GM23248 (cell line): ENCODE data around the gene FADS3. TPM values are rescaled to one million over a fixed set of nuclear protein-coding genes. Genes with fewer than 3 reads are reported as not detected.

ENCODE experiments used
- DNase-seq: peaks from one replicate; pipeline ENCODE4 v3.0.0-alpha.2; 2015
- H2AFZ ChIP-seq: fragments of 200-600 bp; sonication (generic); 2 replicates; pipeline ENCODE4 v1.6.1; 2016; ENCODE audit warnings: antibody characterized with exemption
- H3F3A ChIP-seq: fragments of 200-600 bp; sonication (generic); 2 replicates; pipeline ENCODE4 v1.6.1; 2016; ENCODE audit warnings: mild to moderate bottlenecking, antibody characterized with exemption, mixed run types; ENCODE audit not compliant: insufficient read depth
- H3K27ac ChIP-seq: fragments of 200-600 bp; sonication (generic); 2 replicates; pipeline ENCODE4 v1.5.1; 2016; ENCODE audit warnings: mild to moderate bottlenecking
- H3K27me3 ChIP-seq: fragments of 200-600 bp; sonication (generic); replicated peaks from 2 replicates; pipeline ENCODE4 v1.6.1; 2016; ENCODE audit warnings: mild to moderate bottlenecking; ENCODE audit not compliant: insufficient read depth
- H3K36me3 ChIP-seq: fragments of 200-600 bp; sonication (generic); 2 replicates; pipeline ENCODE4 v1.6.1; 2016; ENCODE audit warnings: low read depth, mild to moderate bottlenecking
- H3K4me1 ChIP-seq: fragments of 200-600 bp; sonication (generic); 2 replicates; pipeline ENCODE4 v1.6.1; 2016; ENCODE audit warnings: mild to moderate bottlenecking; ENCODE audit not compliant: insufficient read depth
- H3K4me2 ChIP-seq: fragments of 200-600 bp; sonication (generic); one replicate; pipeline ENCODE4 v1.6.1; 2016; ENCODE audit warnings: mild to moderate bottlenecking; ENCODE audit not compliant: unreplicated experiment
- H3K4me3 ChIP-seq: fragments of 200-600 bp; sonication (generic); 2 replicates; pipeline ENCODE4 v1.5.1; 2016; ENCODE audit warnings: mild to moderate bottlenecking
- H3K79me2 ChIP-seq: fragments of 200-600 bp; sonication (generic); 2 replicates; pipeline ENCODE4 v1.6.1; 2016; ENCODE audit warnings: mild to moderate bottlenecking; ENCODE audit not compliant: insufficient read depth
- H3K9ac ChIP-seq: fragments of 200-600 bp; sonication (generic); 2 replicates; pipeline ENCODE4 v1.6.1; 2016; ENCODE audit warnings: mild to moderate bottlenecking
- H3K9me2 ChIP-seq: fragments of 200-600 bp; sonication (generic); 2 replicates; pipeline ENCODE4 v1.6.1; 2016; ENCODE audit warnings: mixed run types, mild to moderate bottlenecking, moderate library complexity; ENCODE audit not compliant: insufficient read depth
- H3K9me3 ChIP-seq: fragments of 200-600 bp; sonication (generic); one replicate; pipeline ENCODE4 v1.6.1; 2017; ENCODE audit warnings: low read depth
- H4K20me1 ChIP-seq: fragments of 200-600 bp; sonication (generic); 2 replicates; pipeline ENCODE4 v1.6.0; 2016; ENCODE audit not compliant: insufficient read depth
- EZH2 ChIP-seq: fragments of 200-600 bp; sonication (generic); IDR thresholded peaks from 2 replicates; pipeline ENCODE4 v1.6.1; 2018; ENCODE audit warnings: antibody characterized with exemption, mild to moderate bottlenecking; ENCODE audit not compliant: insufficient read depth, poor library complexity, severe bottlenecking
- EZH2phosphoT487 ChIP-seq: fragments of 200-600 bp; sonication (generic); IDR thresholded peaks from 2 replicates; pipeline ENCODE4 v1.6.1; 2018; ENCODE audit warnings: antibody characterized with exemption, moderate library complexity, mild to moderate bottlenecking, low read depth; ENCODE audit not compliant: insufficient read depth
- WGBS, 2 experiments: methylation state at CpG; one replicate each; pipeline ENCODE4 v1.1.6; 2015 to 2017; ENCODE audit warnings: low lambda C conversion rate in 2 of 2, low coverage in 1 of 2; ENCODE audit errors: missing lambda C conversion rate in 2 of 2; 5-methylcytosine and 5-hydroxymethylcytosine counted together
- in situ Hi-C: fragments of 300-500 bp; cut with MboI; formaldehyde crosslinking; loops from 2 replicates; pipeline ENCODE4 v1.15.0; 2020
- polyA plus RNA-seq: library from polyadenylated mRNA; unstranded; fragments of >200 nt; fragmentation: Nextera tagmentation; extraction: Ambion mirVana; gene quantifications from 2 replicates; pipeline ENCODE4 v1.2.1, GENCODE V29; 2016
- total RNA-seq: library from RNA; depleted of rRNA; stranded (reverse); fragments of >200 nt; shearing (Covaris generic); gene quantifications from 2 replicates; pipeline ENCODE4 v1.2.3, GENCODE V29; 2014

The FADS3 gene
- total and polyA plus RNA-seq, 2 experiments from 2014 or later = 135 to 203 TPM

GRCh38 chr11:61836193-61836592 is 55.2 kb downstream of the FADS3 start:
- no peaks in the 10 kb centered on the region for H3K36me3 ChIP-seq
- H3K27me3 ChIP-seq = no peaks in the 10 kb centered on the region
- no peak overlapping the region for H3K27ac ChIP-seq
- no peak for DNase-seq
- H4K20me1 ChIP-seq = no peaks in the 10 kb centered on the region
- H3K4me3 ChIP-seq = no peak overlapping the region
- in situ Hi-C loops = no loop called here
- TF ChIP-seq EZH2 = no peak
- TF ChIP-seq EZH2phosphoT487 = no peak
- H3K9me3 ChIP-seq = no peaks in the 10 kb centered on the region
- no peaks in the 10 kb centered on the region for H3F3A ChIP-seq
- H3K9me2 ChIP-seq = no peaks in the 10 kb centered on the region
- 95 to 99% methylated on average over 8 of the region's 8 CpGs for WGBS, 2 experiments
- H3K4me1 ChIP-seq = no peaks in the 10 kb centered on the region
- no peak overlapping the region for H2AFZ ChIP-seq
- no peak overlapping the region for H3K9ac ChIP-seq
- H3K79me2 ChIP-seq = no peaks in the 10 kb centered on the region
- H3K4me2 ChIP-seq = no peak overlapping the region

- Histone ChIP-seq H3K27ac (no peak overlapping the region), H3K9me3 (no peaks in the 10 kb centered on the region), H3K4me1 (peaks cover 9% of the 10 kb centered on the region), H3F3A (peaks cover 8% of the 10 kb centered on the region), H3K27me3 (no peaks in the 10 kb centered on the region), H3K9me2 (no peaks in the 10 kb centered on the region), H3K9ac (no peak overlapping the region), H4K20me1 (no peaks in the 10 kb centered on the region), H3K79me2 (no peaks in the 10 kb centered on the region), H3K4me2 (no peak overlapping the region), H3K36me3 (no peaks in the 10 kb centered on the region), H2AFZ (no peak overlapping the region), H3K4me3 (no peak overlapping the region)
- 65 to 67% methylated on average over 11 to 12 of the region's 12 CpGs for WGBS, 2 experiments
- peak; percentile 20 for DNase-seq
- TF ChIP-seq EZH2phosphoT487 (no peak), EZH2 (no peak)
- in situ Hi-C loops = no loop called here
Observed at GRCh38 chr11:61834278-61835048, 56.9 kb downstream of the FADS3 start.

GRCh38 chr11:61833926-61834277 is 57.4 kb downstream of the FADS3 start:
- TF ChIP-seq EZH2 (no peak), EZH2phosphoT487 (no peak)
- no peak overlapping the region for H3K27ac ChIP-seq
- no peak overlapping the region for H3K4me2 ChIP-seq
- no peaks in the 10 kb centered on the region for H4K20me1 ChIP-seq
- peaks cover 8% of the 10 kb centered on the region for H3F3A ChIP-seq
- no peaks in the 10 kb centered on the region for H3K9me2 ChIP-seq
- 93% methylated on average over 12 of the region's 12 CpGs for WGBS, 2 experiments
- no peak overlapping the region for H3K4me3 ChIP-seq
- DNase-seq = no peak
- H2AFZ ChIP-seq = no peak overlapping the region
- H3K79me2 ChIP-seq = no peaks in the 10 kb centered on the region
- peaks cover 9% of the 10 kb centered on the region for H3K4me1 ChIP-seq
- no peak overlapping the region for H3K9ac ChIP-seq
- in situ Hi-C loops = no loop called here
- no peaks in the 10 kb centered on the region for H3K9me3 ChIP-seq
- no peaks in the 10 kb centered on the region for H3K27me3 ChIP-seq
- no peaks in the 10 kb centered on the region for H3K36me3 ChIP-seq

- no peak overlapping the region for H3K4me2 ChIP-seq
- no peaks in the 10 kb centered on the region for H3K79me2 ChIP-seq
- H3K9me3 ChIP-seq = no peaks in the 10 kb centered on the region
- H3F3A ChIP-seq = peaks cover 8% of the 10 kb centered on the region
- H4K20me1 ChIP-seq = no peaks in the 10 kb centered on the region
- WGBS, 2 experiments = 91% methylated on average over 11 of the region's 11 CpGs
- TF ChIP-seq EZH2phosphoT487 (no peak), EZH2 (no peak)
- DNase-seq = no peak
- no peak overlapping the region for H2AFZ ChIP-seq
- H3K9me2 ChIP-seq = no peaks in the 10 kb centered on the region
- no peak overlapping the region for H3K9ac ChIP-seq
- peaks cover 9% of the 10 kb centered on the region for H3K4me1 ChIP-seq
- in situ Hi-C loops = no loop called here
- no peak overlapping the region for H3K4me3 ChIP-seq
- H3K27ac ChIP-seq = no peak overlapping the region
- no peaks in the 10 kb centered on the region for H3K27me3 ChIP-seq
- H3K36me3 ChIP-seq = no peaks in the 10 kb centered on the region
Observed at GRCh38 chr11:61833471-61833870, 57.9 kb downstream of the FADS3 start.
